Endothelial cell of umbilical vein (primary cell): ENCODE data around the gene FHIT.

ENCODE experiments used
- EZH2 ChIP-seq: IDR thresholded peaks from 2 replicates; pipeline ENCODE4 v1.6.1; 2012; ENCODE audit warnings: borderline replicate concordance, low read depth, mild to moderate bottlenecking, moderate library complexity, low read length, inconsistent platforms; ENCODE audit not compliant: severe bottlenecking
- FOS ChIP-seq: IDR thresholded peaks from 2 replicates; pipeline ENCODE4 v1.6.1; 2011; ENCODE audit warnings: mild to moderate bottlenecking, low read length, moderate library complexity, borderline replicate concordance; ENCODE audit not compliant: insufficient read depth
- JUN ChIP-seq: IDR thresholded peaks from 2 replicates; pipeline ENCODE4 v1.6.1; 2011; ENCODE audit warnings: borderline replicate concordance, low read depth; ENCODE audit not compliant: insufficient read length, insufficient read depth
- MYC ChIP-seq: IDR thresholded peaks from one replicate; pipeline ENCODE4 v1.6.1; 2011; ENCODE audit warnings: mild to moderate bottlenecking, low read depth, low read length
- POLR2A ChIP-seq: IDR thresholded peaks from 2 replicates; pipeline ENCODE4 v1.6.1; 2012; ENCODE audit warnings: low read depth, mild to moderate bottlenecking, control low read depth, low read length
- POLR2AphosphoS5 ChIP-seq: IDR thresholded peaks from 2 replicates; pipeline ENCODE4 v1.6.1; 2012; ENCODE audit warnings: low read depth, mild to moderate bottlenecking, control low read depth, low read length, moderate library complexity; ENCODE audit not compliant: insufficient read depth
- TF ChIP-seq, protein P1 (sequence below), 2 donors: IDR thresholded peaks; 1 replicate in 1 of 2; 2 replicates in 1 of 2; pipeline ENCODE4 v1.5.1; 2011; ENCODE audit warnings: low read length in 2 of 2, mild to moderate bottlenecking in 2 of 2, moderate library complexity in 2 of 2, control low read depth in 1 of 2, inconsistent platforms in 1 of 2, low read depth in 1 of 2; ENCODE audit not compliant: insufficient read depth in 1 of 2; ENCODE audit errors: extremely low read depth in 1 of 2

DNA sequence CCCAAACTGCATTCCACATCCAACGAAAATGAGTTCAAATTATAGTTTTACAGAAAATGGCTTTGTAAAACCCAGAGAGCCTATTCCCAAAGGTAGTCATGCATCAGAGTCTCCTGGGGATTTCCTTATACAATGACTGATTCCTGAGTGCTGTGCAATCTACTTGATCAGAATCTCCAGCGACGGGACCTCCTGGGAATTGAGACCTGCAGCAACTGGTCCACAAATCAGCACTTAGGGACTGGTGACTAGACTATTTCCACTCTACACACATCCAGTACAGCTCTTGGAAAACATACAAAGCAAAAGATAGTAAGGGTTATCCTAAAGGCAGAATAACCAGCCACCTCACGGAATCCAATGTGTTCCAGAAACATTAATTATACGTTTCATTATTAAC, 1330.4 kb downstream of the FHIT start:
- no peak for TF ChIP-seq MYC
- TF ChIP-seq POLR2A: no peak
- TF ChIP-seq, protein P1, sequence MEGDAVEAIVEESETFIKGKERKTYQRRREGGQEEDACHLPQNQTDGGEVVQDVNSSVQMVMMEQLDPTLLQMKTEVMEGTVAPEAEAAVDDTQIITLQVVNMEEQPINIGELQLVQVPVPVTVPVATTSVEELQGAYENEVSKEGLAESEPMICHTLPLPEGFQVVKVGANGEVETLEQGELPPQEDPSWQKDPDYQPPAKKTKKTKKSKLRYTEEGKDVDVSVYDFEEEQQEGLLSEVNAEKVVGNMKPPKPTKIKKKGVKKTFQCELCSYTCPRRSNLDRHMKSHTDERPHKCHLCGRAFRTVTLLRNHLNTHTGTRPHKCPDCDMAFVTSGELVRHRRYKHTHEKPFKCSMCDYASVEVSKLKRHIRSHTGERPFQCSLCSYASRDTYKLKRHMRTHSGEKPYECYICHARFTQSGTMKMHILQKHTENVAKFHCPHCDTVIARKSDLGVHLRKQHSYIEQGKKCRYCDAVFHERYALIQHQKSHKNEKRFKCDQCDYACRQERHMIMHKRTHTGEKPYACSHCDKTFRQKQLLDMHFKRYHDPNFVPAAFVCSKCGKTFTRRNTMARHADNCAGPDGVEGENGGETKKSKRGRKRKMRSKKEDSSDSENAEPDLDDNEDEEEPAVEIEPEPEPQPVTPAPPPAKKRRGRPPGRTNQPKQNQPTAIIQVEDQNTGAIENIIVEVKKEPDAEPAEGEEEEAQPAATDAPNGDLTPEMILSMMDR (IDR thresholded peaks at IDR 0.05; ENCODE audit: extremely low read depth in 1 of 2, insufficient read depth in 1 of 2, low read depth in 1 of 2, low read length in 2 of 2): no peak
- no peak for TF ChIP-seq POLR2AphosphoS5
- TF ChIP-seq EZH2: no peak
- TF ChIP-seq FOS: no peak
- TF ChIP-seq JUN: no peak
